Thoracic aorta (tissue), 2 donors: ENCODE results near the gene FASTKD3. TPM values are rescaled to one million over a fixed set of nuclear protein-coding genes. Genes with fewer than 3 reads are reported as not detected.

Experiments used
- ATAC-seq: fragments of 150-250 bp; one replicate; pipeline ENCODE4 v1.8.0; 2017; ENCODE audit warnings: low read depth; ENCODE audit not compliant: insufficient number of reproducible peaks, low FRiP score
- DNase-seq: peaks from one replicate; pipeline ENCODE4 v3.0.0-alpha.2; 2020; ENCODE audit warnings: low spot score
- H3K27ac ChIP-seq, 2 donors: fragments of 200-600 bp; sonication (generic); 1 replicate in 1 of 2; 2 replicates in 1 of 2; pipeline ENCODE4 v1.5.1; 2016; ENCODE audit warnings: mild to moderate bottlenecking in 2 of 2, moderate library complexity in 2 of 2
- H3K27me3 ChIP-seq: fragments of 200-600 bp; sonication (generic); replicated peaks from 2 replicates; pipeline ENCODE4 v1.6.0; 2016; ENCODE audit warnings: mild to moderate bottlenecking; ENCODE audit not compliant: insufficient read depth
- H3K36me3 ChIP-seq: fragments of 200-600 bp; sonication (generic); one replicate; pipeline ENCODE4 v1.5.1; 2016
- H3K4me1 ChIP-seq, 2 donors: fragments of 200-600 bp; sonication (generic); 1 replicate in 1 of 2; 2 replicates in 1 of 2; pipeline versions ENCODE4 v1.5.1 to v1.6.0; 2016; ENCODE audit warnings: low read depth in 2 of 2, mild to moderate bottlenecking in 1 of 2; ENCODE audit not compliant: control insufficient read depth in 1 of 2
- H3K4me3 ChIP-seq: fragments of 200-600 bp; sonication (generic); 2 replicates; pipeline ENCODE4 v1.5.1; 2016; ENCODE audit warnings: mild to moderate bottlenecking
- H3K9me3 ChIP-seq: fragments of 200-600 bp; sonication (generic); 2 replicates; pipeline ENCODE4 v1.5.1; 2016
- total RNA-seq, 2 donors: library from RNA; depleted of rRNA; stranded (reverse); fragments of >200 nt; gene quantifications; one replicate each; pipeline versions ENCODE4 v1.1.0 to v1.2.3, GENCODE V29; 2016
- TF ChIP-seq, protein P1 (sequence below): fragments of 200-600 bp; sonication (generic); IDR thresholded peaks from one replicate; pipeline ENCODE4 v1.5.1; 2019; ENCODE audit warnings: antibody characterized with exemption

FASTKD3 gene
- total RNA-seq, 2 donors from 2014 or later, result 7.3 to 13.1 TPM

GRCh38 chr5:7844901-7845300 is 23.9 kb downstream of the FASTKD3 start:
- ATAC-seq (no peak), DNase-seq (no peak)
- Histone ChIP-seq H3K27me3 (no peaks in the 10 kb centered on the region), H3K27ac (no peak overlapping the region), H3K9me3 (no peaks in the 10 kb centered on the region), H3K4me3 (no peak overlapping the region), H3K36me3 (no peaks in the 10 kb centered on the region), H3K4me1 (peaks cover 2 to 4% of the 10 kb centered on the region in 2 donors)
- TF ChIP-seq, protein P1, sequence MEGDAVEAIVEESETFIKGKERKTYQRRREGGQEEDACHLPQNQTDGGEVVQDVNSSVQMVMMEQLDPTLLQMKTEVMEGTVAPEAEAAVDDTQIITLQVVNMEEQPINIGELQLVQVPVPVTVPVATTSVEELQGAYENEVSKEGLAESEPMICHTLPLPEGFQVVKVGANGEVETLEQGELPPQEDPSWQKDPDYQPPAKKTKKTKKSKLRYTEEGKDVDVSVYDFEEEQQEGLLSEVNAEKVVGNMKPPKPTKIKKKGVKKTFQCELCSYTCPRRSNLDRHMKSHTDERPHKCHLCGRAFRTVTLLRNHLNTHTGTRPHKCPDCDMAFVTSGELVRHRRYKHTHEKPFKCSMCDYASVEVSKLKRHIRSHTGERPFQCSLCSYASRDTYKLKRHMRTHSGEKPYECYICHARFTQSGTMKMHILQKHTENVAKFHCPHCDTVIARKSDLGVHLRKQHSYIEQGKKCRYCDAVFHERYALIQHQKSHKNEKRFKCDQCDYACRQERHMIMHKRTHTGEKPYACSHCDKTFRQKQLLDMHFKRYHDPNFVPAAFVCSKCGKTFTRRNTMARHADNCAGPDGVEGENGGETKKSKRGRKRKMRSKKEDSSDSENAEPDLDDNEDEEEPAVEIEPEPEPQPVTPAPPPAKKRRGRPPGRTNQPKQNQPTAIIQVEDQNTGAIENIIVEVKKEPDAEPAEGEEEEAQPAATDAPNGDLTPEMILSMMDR, result no peak

GRCh38 chr5:7842531-7842930 is 26.3 kb downstream of the FASTKD3 start:
- Histone ChIP-seq H3K4me1 (no peaks in the 10 kb centered on the region), H3K27ac (no peak overlapping the region), H3K27me3 (no peaks in the 10 kb centered on the region), H3K4me3 (no peak overlapping the region), H3K36me3 (no peaks in the 10 kb centered on the region), H3K9me3 (no peaks in the 10 kb centered on the region)
- TF ChIP-seq, protein P1, result no peak
- no peak for ATAC-seq
- DNase-seq, result no peak

DNA sequence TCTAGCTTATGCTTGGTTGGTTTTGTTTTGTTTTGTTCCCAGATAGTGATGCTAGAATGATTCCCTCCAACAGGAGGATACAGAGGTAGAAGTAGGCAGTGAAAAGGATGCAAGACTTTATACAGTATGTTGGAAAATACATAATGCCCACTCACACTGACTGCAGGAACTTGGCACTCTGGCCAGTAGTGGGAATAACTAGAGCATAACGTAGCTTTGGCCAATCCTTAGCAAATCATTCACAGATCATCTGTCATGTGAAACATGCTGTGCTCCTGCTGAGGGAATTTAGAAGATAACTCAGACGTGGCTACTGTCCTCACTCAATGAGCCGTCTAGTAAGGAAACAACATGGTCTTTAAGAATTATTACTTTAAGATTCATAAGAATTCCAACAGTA is 31.4 kb downstream of the FASTKD3 start:
- Histone ChIP-seq H3K36me3 (no peaks in the 10 kb centered on the region), H3K4me3 (no peak overlapping the region), H3K27ac (no peak overlapping the region), H3K9me3 (no peaks in the 10 kb centered on the region), H3K4me1 (no peaks in the 10 kb centered on the region), H3K27me3 (no peaks in the 10 kb centered on the region)
- ATAC-seq (no peak), DNase-seq (no peak)
- TF ChIP-seq, protein P1, result no peak

- Histone ChIP-seq H3K4me1 (no peaks in the 10 kb centered on the region), H3K36me3 (no peaks in the 10 kb centered on the region), H3K27me3 (no peaks in the 10 kb centered on the region), H3K27ac (no peak overlapping the region), H3K9me3 (no peaks in the 10 kb centered on the region), H3K4me3 (no peak overlapping the region)
- TF ChIP-seq, protein P1, result no peak
- DNase-seq (no peak), ATAC-seq (no peak)
Observed at GRCh38 chr5:7834982-7835381, 33.8 kb downstream of the FASTKD3 start.

DNA sequence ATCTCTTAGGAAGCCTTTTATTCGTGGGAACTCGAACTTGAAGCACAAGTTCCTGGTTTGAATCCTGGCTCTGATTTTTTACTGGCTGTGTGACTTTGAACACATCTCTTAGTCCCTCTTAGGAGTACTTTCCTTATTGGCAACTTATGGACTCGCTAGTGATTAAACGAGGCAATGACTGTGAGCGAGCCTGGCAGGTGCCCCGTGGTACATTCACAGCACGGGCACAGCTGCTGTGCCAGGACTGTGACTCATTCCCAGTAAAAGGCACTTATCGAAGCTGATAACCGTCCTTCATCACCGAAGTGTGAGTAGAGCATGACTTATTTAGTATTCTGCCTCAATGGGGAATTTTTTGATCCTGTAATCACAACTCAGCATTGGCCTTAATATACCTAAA is 40.6 kb downstream of the FASTKD3 start:
- Histone ChIP-seq H3K27me3 (no peaks in the 10 kb centered on the region), H3K4me3 (no peak overlapping the region), H3K4me1 (no peaks in the 10 kb centered on the region), H3K27ac (no peak overlapping the region), H3K36me3 (no peaks in the 10 kb centered on the region), H3K9me3 (no peaks in the 10 kb centered on the region)
- no peak for DNase-seq
- ATAC-seq, result no peak
- TF ChIP-seq, protein P1, result no peak
